ENCODE data around the gene TLL1. TPM values are rescaled to one million over a fixed set of nuclear protein-coding genes. Genes with fewer than 3 reads are reported as not detected.

TLL1 gene
- total RNA-seq, 1 experiment from 2014 or later: 0.37 TPM

DNA sequence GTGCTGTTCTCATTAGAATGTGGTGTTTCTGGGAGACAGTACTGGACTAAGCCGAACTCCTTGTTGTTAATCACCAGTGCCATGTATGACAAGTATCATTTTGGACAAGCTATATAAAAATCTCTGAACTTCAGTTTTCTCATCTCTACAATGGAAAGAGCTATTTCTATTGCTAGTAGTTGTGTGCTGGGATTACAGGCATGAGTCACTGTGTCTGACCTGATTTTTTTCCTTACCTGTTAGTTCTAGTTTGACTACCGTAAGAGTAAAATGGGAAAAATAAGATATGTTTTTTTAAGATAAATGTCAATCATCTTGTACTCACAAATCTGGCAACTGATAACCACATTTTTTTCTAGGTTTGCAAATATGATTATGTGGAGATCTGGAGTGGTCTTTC, 192.3 kb downstream of the TLL1 start:
- H3K9me3 ChIP-seq (ENCODE audit: control insufficient read depth in 1 of 2, insufficient read depth in 1 of 2, low read depth in 1 of 2, low read length in 2 of 2): no peaks in the 10 kb centered on the region
- H3K36me3 ChIP-seq (ENCODE audit: control insufficient read depth in 1 of 2, insufficient read depth in 2 of 2, low read length in 2 of 2): no peaks in the 10 kb centered on the region
- RAD21 ChIA-PET (ENCODE audit: low non-redundant PET in 1 of 2, low total read pairs in 2 of 2, uncharacterized antibody in 2 of 2, unreplicated experiment in 2 of 2): no interaction called here
- H3K27ac ChIP-seq (ENCODE audit: low read depth, low read length): no peak overlapping the region
- CTCF ChIA-PET: no interaction called here
- no TSS peak for BruUV-seq (replicated peaks)
- DNase-seq (ENCODE audit: low read depth, low spot score) (no peak), ATAC-seq (no peak)
- H4K20me1 ChIP-seq (ENCODE audit: insufficient read depth): no peaks in the 10 kb centered on the region
- peak overlapping the region; percentile 26 for H2AFZ ChIP-seq (ENCODE audit: low read depth, low read length, poor library complexity, severe bottlenecking)
- POLR2A ChIA-PET: no interaction called here
- intact Hi-C loops (cut with micrococcal nuclease): no loop called here
- no peaks in the 10 kb centered on the region for H3K79me2 ChIP-seq (ENCODE audit: insufficient read depth, low read length)
- H3K9me2 ChIP-seq (ENCODE audit: insufficient read depth): no peaks in the 10 kb centered on the region
- H3K4me1 ChIP-seq (ENCODE audit: control insufficient read depth in 1 of 2, insufficient read depth in 2 of 2, low read length in 2 of 2): no peaks in the 10 kb centered on the region
- H3K4me2 ChIP-seq (ENCODE audit: low read length): no peak overlapping the region
- no peaks in the 10 kb centered on the region for H3K27me3 ChIP-seq (ENCODE audit: insufficient read depth, low read length)
- TF ChIP-seq CBX3 (IDR thresholded peaks at IDR 0.05; ENCODE audit: low read depth) (no peak), EGR1 (IDR thresholded peaks at IDR 0.05; ENCODE audit: low read depth) (no peak), CEBPB (IDR thresholded peaks at IDR 0.05; ENCODE audit: low read depth) (no peak), ELF1 (IDR thresholded peaks at IDR 0.05; ENCODE audit: borderline replicate concordance, low read depth) (no peak), SP1 (IDR thresholded peaks at IDR 0.05; ENCODE audit: low read depth) (no peak), ZFX (IDR thresholded peaks at IDR 0.05) (no peak), RAD21 (IDR thresholded peaks at IDR 0.05; ENCODE audit: low read depth) (no peak), SRF (IDR thresholded peaks at IDR 0.05; ENCODE audit: low read depth) (no peak)
- TF ChIP-seq, protein P1, sequence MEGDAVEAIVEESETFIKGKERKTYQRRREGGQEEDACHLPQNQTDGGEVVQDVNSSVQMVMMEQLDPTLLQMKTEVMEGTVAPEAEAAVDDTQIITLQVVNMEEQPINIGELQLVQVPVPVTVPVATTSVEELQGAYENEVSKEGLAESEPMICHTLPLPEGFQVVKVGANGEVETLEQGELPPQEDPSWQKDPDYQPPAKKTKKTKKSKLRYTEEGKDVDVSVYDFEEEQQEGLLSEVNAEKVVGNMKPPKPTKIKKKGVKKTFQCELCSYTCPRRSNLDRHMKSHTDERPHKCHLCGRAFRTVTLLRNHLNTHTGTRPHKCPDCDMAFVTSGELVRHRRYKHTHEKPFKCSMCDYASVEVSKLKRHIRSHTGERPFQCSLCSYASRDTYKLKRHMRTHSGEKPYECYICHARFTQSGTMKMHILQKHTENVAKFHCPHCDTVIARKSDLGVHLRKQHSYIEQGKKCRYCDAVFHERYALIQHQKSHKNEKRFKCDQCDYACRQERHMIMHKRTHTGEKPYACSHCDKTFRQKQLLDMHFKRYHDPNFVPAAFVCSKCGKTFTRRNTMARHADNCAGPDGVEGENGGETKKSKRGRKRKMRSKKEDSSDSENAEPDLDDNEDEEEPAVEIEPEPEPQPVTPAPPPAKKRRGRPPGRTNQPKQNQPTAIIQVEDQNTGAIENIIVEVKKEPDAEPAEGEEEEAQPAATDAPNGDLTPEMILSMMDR (IDR thresholded peaks at IDR 0.05 in 2 of 3, conservative IDR thresholded peaks at IDR 0.05 in 1 of 3; ENCODE audit: borderline replicate concordance in 1 of 3, insufficient read depth in 1 of 3, low read depth in 2 of 3, low read length in 2 of 3): no peak
- H3K9ac ChIP-seq (ENCODE audit: low read length): no peak overlapping the region
- no peak overlapping the region for H3K4me3 ChIP-seq (replicated peaks in 1 of 2; ENCODE audit: low read depth in 1 of 2, low read length in 2 of 2)

DNA sequence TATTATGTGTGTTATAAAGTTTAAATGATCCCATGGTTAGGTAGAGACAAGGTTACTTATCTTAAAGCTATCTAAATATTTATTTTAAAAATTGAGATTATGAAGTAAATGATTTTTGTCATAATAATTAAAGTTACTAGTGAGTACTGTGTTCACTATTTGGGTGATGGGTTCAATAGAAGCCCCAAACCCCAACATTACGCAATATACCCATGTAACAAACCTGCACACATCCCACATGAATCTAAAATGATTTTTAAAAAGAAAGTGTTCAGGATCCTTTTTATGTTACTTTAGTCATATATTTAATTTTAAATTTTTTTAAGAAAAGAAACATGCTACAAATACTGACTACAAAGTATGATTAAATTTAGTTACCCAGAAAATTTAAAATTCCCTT, 193.9 kb downstream of the TLL1 start:
- ChIA-PET POLR2A (no interaction called here), CTCF (no interaction called here), RAD21 (ENCODE audit: low non-redundant PET in 1 of 2, low total read pairs in 2 of 2, uncharacterized antibody in 2 of 2, unreplicated experiment in 2 of 2) (no interaction called here)
- Histone ChIP-seq H3K4me1 (ENCODE audit: control insufficient read depth in 1 of 2, insufficient read depth in 2 of 2, low read length in 2 of 2) (no peaks in the 10 kb centered on the region), H3K9ac (ENCODE audit: low read length) (no peak overlapping the region), H4K20me1 (ENCODE audit: insufficient read depth) (no peaks in the 10 kb centered on the region), H3K27me3 (ENCODE audit: insufficient read depth, low read length) (no peaks in the 10 kb centered on the region), H3K27ac (ENCODE audit: low read depth, low read length) (no peak overlapping the region), H3K4me2 (ENCODE audit: low read length) (no peak overlapping the region), H2AFZ (ENCODE audit: low read depth, low read length, poor library complexity, severe bottlenecking) (no peak overlapping the region), H3K4me3 (replicated peaks in 1 of 2; ENCODE audit: low read depth in 1 of 2, low read length in 2 of 2) (no peak overlapping the region), H3K79me2 (ENCODE audit: insufficient read depth, low read length) (no peaks in the 10 kb centered on the region), H3K9me3 (ENCODE audit: control insufficient read depth in 1 of 2, insufficient read depth in 1 of 2, low read depth in 1 of 2, low read length in 2 of 2) (no peaks in the 10 kb centered on the region), H3K9me2 (ENCODE audit: insufficient read depth) (no peaks in the 10 kb centered on the region), H3K36me3 (ENCODE audit: control insufficient read depth in 1 of 2, insufficient read depth in 2 of 2, low read length in 2 of 2) (no peaks in the 10 kb centered on the region)
- no peak for ATAC-seq
- intact Hi-C loops (cut with micrococcal nuclease): no loop called here
- BruUV-seq (replicated peaks): no TSS peak
- DNase-seq (ENCODE audit: low read depth, low spot score): no peak
- TF ChIP-seq, protein P1 (IDR thresholded peaks at IDR 0.05 in 2 of 3, conservative IDR thresholded peaks at IDR 0.05 in 1 of 3; ENCODE audit: borderline replicate concordance in 1 of 3, insufficient read depth in 1 of 3, low read depth in 2 of 3, low read length in 2 of 3): no peak
- TF ChIP-seq TCF7L2 (IDR thresholded peaks at IDR 0.05; ENCODE audit: borderline replicate concordance, extremely low read depth, insufficient read depth, insufficient read length) (no peak), EZH2 (IDR thresholded peaks at IDR 0.05) (no peak), FOSL1 (IDR thresholded peaks at IDR 0.05; ENCODE audit: low read depth) (no peak), CBX3 (IDR thresholded peaks at IDR 0.05; ENCODE audit: low read depth) (no peak), JUND (IDR thresholded peaks at IDR 0.05) (no peak), SIN3A (IDR thresholded peaks at IDR 0.05; ENCODE audit: low read depth) (no peak), SP1 (IDR thresholded peaks at IDR 0.05; ENCODE audit: low read depth) (no peak), REST (IDR thresholded peaks at IDR 0.05; ENCODE audit: low read depth) (no peak), RAD21 (IDR thresholded peaks at IDR 0.05; ENCODE audit: low read depth) (no peak)

All from HCT116 (cell line).